Endometrial microvascular endothelial cells (primary cell): ENCODE results near the gene KCTD1. TPM values are rescaled to one million over a fixed set of nuclear protein-coding genes. Genes with fewer than 3 reads are reported as not detected.
"Not testable (repeated sequence)": the region's sequence is repeated elsewhere in the genome, so short reads cannot be mapped to it uniquely, and the experiment has no call there.

Source experiments
- in situ Hi-C: cut with HindIII; loops from 2 replicates; pipeline ENCODE4 v1.10.0; 2017; ENCODE audit warnings: low sequenced_read_pairs, low pct_unique_long_range_greater_than_20kb; ENCODE audit errors: inconsistent ontology term
- total RNA-seq: library from RNA; depleted of rRNA; stranded (reverse); fragments of >200 nt; gene quantifications from one replicate; pipeline ENCODE4 v1.2.3, GENCODE V29; 2015; ENCODE audit errors: inconsistent ontology term

The KCTD1 gene
- total RNA-seq, 1 donor from 2014 or later: 8.3 TPM

DNA sequence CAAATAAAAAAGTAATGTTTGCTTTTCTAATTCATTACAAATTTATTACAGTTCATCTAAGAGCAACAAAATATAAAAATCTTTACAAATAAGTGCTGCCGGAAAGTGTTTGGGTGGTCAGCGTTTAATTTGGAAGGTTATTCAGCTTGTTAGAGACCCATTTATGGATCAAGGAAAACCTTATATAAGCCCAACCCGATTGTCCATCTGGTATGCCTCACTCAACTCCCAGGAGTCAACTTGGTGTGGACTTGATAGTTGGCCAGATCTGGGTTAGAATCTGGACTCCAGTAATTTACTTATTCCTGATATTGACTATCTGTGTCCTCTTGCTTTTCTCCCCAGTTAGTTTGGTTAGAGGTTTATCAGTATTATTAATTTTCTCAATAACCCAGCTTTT, 106.2 kb downstream of the KCTD1 start:
- in situ Hi-C loops: no loop called here

DNA sequence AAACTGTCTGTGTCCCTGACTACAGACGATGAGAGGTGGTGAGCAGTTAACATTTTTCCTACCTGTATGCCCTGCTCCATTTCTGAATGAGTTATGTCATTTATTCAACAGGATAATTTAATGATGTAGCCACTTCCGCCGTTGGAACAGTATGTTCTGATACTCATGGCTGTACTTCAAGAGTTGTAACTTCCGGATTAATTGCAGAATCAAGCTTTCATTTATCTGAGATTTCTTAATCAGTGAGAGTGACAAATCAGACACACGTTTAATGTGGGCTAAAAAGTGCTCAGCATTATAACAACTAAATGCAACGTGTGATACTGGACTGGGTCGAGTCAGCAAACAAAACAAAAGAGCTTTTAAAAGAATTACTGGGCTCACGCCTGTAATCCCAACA, 107.7 kb downstream of the KCTD1 start:
- in situ Hi-C loops: no loop called here

DNA sequence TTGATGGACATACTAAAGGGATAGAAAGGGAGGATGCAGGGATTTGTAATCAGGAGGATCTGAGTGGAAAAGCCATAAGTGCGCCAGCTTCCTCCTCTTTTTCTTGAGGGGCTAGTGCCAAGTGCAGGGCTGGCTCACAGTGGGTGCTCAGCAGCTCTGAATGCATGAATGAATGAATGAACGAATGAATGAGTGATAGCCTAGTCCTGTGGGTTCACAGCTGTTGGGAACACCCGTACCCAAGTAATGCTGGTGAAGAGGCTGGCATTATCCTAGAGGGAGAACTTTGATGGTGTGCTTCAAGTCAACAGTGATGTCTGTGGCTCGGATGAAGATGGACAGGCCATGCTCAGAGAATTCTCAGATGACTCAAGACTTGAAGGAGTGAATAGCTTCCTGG, 108.8 kb downstream of the KCTD1 start:
- in situ Hi-C loops: no loop called here

DNA sequence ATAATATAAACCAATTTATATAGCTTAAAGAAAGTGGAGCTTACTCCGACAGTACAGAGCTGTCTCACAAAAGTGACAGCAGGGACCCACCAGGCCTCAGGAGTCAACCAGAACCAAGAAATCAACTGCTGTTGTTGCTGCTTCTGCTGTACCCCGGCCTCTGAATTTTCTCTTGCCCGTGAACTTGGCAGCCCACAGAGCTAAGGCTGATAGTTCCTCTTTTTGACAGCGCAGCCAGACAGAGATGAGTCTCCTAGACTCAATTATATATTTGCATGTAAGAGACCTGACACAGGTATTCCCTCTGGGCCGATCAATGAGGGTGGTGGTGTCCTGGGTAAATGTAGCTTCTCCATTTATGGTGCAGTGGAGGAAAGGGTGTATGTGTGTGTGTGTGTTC, 109.4 kb downstream of the KCTD1 start:
- in situ Hi-C loops: no loop called here

DNA sequence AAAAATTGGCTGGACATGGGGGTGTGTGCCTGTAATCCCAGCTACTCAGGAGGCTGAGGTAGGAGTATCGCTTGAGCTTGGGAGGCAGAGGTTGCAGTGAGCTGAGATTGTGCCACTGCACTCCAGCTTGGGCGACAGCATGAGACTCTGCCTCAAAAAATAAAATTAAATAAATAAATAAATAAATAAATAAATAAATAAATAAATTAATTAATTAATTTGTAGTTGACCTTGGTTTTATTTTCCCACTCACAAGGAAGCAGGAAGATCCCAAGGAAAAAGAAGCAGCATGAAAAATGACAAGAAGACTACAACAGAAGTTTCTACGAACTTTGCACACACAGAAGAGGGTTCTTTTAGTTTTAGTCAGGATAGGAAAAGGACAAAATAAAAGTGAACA, 110.7 kb downstream of the KCTD1 start:
- in situ Hi-C loops: not testable (repeated sequence)

DNA sequence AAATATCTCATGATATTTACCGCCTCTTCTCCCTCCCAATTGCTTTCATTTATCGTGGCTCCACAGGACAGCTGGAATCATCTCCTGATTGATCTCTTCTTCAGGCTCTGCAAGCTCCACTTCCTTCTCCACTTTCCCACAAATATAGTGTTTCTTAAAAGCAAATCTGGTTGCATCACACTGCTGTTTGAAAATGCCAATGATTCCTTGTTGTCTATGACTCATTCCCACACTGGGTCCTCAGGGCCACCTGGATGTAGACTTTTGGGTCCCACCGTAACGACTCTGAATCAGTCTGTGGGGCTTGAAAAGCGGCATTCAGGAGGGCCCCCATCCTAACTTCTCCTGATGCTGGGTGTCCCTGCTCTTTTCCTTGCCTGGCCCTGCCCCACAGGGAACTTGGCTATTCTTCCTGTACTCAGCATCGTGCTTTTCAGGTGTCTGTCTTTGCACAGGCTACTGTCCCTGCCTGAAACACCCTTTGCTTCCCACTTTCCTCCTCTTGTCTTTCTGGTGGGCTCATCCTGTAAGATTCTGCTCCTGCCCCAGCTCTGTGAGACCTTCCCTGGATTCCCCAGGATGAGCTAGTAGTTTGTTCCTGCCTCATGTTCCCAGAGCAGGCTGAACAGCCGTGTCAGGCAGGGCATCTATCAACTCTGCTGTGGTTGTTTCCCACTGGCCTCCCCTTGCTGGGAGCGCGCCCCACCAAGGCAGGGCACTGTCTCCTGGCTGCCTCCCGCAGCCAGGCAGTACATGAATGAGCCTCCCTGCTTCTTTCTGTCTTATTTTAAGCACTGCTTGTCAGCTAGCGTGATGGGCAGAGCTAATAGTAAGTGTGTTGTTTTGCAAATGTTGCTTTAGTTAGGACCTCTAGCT, 111.9 kb downstream of the KCTD1 start:
- in situ Hi-C loops: no loop called here

DNA sequence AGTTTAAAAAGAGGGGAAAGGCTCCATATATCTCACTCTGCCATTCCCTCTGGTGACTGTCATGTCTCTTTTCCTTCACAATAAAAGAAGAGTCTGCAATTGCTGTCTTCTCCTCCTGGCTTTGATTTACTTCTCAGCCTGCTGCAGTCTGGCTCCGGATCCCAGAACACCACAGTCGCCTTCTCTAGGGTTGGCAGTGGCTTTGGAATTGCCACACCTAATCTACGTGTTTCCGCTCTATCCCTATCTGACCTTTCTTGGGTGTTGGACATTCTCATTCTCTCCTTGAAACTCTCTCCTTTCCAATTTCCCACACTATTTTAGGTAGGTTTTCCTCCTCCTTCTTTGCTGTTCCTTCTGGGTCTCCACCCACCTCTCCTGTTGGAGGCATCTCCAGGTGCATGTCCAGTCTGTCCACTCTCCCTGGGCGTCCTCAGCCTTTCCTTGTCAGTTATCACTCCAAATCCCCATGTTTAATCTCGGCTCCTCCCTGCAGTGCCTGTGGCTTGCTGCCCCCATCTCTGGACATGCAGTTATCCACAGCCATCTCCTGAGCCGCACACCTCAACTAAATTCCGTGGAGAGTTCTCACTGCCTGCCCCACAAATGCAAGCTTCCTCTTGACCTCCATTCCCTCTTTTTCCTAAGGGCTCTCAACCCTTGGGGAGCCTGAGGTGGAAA, 112.8 kb downstream of the KCTD1 start:
- in situ Hi-C loops: no loop called here

DNA sequence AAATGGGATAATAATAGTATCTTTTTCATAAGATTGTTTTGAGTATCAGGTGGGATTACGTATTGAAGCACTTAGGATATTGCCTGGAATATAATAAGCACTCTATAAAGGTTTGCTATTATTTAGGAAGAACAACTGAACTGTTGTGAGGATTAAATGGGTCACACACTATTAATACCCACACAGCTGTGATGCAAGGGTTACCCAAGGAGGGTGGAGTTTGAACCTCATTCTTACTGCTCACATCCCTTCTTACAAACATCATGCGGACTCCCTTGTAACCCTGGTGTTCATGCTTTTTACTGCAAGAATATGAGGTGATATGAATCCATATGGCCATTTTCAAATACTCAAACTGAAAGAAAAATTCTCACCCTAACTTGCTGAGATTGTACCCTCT, 113.5 kb downstream of the KCTD1 start:
- in situ Hi-C loops: no loop called here

DNA sequence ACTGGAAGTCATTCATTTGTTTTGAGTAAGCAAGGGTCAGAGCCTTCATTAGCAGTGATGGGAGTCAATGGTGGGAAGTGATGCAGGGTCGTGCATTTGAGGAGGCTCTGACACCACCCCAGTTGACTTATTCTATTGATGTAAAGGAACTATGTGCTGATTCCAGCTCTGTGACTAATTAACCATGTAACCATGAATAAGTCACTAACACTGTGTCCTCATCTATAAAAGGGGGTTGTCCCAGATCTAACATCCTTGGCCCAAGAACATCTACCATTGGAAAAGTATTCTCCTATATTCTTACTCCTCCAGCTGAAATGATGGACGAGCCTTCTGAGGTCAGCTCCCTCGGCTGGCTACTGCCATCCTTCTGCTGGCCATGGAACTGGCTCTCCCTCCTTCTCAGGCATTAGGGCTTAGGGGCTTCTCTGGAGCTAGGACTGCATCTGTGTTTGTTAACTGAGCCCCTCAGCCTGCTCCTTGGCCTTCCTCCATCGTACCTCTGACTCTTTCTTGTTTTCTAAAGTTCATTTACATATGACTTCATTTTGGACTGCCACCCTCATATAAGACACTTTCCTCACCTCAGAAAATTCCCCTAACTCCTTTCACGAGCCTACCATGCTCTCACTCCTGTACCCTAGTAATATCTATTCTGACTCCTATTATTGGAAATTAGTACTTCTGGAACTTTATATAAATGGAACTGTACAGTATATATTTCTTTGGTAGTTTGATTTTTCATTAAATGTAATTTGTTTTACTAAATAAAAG, 115.5 kb downstream of the KCTD1 start:
- in situ Hi-C loops: no loop called here

DNA sequence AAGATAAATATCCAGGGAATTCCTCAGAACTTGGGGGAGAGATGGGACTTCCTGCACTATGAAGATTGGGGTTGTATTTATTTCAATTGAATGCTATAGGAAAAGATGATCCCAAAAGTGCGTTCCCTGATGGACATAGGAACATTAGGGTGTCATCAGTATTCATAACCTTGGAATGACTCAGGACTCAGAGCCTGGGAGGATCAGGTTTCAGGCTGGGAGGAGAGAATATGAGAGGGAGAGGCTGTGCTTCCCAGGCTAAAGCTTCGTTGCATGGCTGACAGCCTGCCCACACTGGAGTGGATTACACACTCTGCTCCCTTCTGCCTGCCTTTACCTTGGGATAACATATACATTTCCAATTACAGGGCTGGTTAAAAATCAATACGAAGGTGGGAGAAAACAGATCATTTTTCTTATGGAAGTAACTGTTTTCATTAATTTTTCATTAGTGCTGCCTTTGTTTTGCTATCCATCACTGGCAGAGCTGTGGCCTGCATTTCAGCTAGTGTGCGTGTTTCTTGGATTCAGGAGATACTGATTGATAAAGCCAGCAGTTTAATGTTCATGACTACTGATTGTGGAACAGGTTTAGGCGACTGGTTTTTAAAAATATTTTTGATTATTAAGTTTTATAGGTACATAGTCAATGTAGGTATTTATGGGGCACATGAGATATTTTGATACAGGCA, 118.7 kb downstream of the KCTD1 start:
- in situ Hi-C loops: no loop called here

DNA sequence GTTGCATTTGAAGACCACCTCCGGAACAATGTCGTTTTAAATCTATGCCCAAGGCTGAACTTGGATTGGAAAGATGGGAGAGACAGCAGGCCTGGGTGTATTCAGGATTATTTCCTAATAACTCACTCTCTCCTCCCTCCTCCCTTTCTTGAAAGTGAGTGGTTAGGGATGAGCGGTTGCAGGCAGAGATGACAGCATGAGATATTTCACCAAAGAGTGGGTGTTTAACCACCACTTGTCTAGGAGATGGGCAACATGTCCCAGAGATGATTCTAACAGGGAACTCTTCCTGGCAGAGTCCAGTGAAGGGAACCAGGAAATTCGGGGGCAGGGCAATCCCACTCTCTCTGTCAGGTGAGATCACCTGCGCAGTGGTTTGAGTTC, 123.2 kb downstream of the KCTD1 start:
- in situ Hi-C loops: no loop called here

DNA sequence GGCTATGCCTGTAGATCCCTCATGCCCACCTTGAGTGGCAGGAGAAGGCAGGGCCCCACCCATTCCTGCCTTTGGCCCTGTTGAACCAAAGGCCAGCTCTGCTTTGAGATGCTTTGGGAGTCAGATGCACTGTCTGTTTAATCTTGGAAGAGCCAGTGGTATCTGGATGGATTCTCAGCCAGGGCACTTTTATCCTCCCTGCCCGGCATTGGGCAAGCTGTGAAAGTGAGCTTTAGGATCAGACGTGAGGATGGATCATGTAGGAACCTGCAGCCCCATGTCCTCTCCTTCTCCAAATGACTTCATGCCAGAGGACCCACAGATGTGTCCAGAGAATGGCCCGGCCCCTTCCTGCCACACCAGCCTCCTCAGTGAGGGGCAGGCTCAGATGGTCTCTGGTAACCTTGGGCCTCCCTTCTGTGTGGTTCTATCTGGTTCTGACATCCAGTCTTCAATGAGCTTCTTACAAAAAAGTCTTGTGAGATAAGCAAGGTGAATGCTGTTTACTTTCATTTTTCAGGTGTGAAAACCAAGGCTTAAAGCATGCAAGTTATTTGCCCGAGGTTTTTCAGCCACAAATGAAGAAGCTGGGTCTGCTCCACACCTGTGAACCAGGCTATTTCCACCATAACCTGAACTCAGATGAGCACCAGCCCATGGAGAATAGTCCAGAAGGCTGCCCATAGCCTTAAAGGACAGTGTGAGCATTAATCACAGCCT, 123.8 kb downstream of the KCTD1 start:
- in situ Hi-C loops: no loop called here

DNA sequence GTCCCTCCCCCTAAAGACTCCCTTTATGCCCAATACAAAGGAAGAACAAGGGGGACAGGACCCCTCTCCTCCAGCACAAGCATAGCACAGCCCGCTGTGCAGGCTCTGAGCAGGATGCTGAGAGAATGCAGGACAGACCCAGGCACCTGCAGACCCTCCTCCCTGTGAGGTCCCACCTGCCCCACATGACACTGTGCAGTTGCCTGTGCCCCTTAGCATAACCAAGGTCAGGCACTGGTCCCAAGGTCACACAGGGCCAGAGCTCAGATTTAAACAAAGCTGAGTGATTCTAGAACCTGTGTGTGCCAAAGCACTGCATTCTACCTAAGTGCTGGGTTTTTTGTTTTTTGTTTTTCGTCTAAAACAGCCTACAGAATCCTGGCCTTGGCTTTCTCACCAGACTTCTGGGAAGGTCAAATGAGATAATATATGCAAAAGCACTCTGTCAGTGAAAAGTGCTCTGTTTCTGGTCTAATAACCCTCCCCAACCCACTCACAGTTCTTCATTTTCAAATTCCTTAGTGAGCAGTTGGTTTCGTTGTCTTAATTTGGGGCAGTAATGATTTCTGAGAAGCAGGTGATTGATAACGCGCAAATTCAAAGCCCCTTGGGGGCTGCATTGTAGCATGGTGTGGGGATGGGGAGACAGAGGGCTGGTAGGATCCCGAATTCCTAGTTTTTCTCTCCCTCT, 125.7 kb downstream of the KCTD1 start:
- in situ Hi-C loops: no loop called here

DNA sequence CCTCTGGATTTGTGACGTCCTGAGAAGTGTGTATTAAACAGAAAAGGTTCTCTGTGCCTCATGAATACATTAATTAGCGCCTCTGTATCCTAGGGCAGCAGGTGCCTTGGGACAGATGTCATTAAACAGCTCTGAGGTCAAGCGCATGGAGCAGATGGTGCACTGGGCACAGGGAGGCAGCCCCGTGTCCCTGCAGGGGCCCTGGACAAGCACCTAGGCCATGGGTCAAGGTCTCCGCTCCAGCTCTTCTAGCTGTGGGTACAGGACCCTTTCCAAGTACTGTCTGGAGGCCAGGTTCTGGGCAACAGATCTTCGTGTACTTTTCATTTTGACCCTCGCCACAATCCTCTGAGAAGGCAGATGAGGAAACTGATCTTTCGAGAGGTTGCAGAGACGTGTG, 126.4 kb downstream of the KCTD1 start:
- in situ Hi-C loops: no loop called here

DNA sequence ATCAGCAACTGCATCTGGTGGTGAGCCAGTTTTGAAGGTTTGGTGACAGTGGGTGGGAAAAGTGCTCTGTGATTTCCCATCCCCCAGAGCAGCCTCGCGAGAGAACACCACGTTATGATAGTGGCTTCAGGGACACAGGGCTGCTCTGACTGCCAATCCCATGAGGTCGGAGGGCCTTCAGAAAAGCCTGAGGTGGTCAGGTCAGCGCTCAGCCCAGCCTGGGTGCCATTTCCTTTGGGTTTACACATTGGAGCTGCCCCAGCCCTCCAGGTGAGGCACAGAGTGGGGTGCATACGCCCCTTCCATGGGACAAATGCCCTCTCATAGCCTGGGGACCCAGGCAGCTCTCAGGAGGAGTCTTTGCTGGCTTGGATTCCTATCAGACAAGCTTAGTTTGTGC, 126.8 kb downstream of the KCTD1 start:
- in situ Hi-C loops: no loop called here

DNA sequence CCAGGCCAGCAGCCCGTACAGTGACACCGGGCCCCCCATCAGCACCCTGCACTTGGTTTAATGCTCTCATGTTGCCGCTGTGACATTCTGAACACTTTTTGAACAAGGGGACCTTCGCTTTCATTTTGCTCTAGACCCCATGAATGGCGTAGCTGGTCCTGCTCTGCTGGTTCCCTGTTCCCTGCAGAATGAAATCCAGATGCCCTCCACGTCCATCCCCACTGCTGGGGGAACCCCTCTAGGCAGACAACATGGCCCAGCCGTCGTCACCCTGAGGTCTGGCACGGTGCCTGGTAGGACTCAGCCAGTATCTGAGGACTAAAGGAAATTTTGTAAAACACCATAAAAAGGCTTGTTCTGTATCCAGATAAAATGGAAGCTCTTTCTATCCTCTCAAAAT, 128.6 kb downstream of the KCTD1 start:
- in situ Hi-C loops: no loop called here

DNA sequence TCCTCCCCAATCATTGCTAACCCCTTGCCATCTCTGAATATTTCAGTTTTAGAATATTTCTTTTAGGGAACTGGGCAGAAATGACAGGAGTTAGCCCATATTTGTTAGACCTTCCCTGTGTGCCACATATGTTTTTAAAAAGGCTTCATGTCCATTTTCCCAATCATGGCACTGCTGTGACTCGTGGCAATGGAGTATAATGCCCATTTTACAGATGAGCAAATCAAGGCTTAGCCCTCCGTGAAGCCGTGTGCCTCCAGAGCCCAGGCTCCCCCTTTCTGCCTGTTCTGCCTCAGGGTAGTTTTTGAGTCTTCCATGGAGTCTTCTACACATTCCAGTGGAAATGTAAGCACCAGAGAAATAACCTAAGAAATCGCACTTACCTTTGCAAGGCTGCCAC, 130.1 kb downstream of the KCTD1 start:
- in situ Hi-C loops: no loop called here

DNA sequence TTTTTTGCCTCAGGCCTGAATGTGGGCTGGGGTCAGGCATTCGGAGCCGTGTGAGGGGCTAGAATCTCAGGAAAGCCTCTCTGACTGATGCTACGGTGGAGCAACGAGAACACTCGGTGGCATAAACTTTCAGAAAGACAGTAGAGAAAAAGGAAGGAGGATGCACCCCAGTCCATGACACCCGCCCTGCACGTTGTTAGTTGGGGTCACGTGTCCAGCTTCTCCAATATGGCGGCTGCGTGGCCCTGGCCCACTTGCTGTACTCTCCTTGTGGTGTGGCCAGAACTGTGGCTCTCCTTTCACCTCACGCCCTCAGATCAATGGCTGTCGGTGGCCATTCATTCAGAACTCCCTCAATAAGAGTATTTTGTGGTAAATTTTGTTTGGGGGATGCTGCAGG, 131.2 kb downstream of the KCTD1 start:
- in situ Hi-C loops: no loop called here
